ENCODE results near the gene TSPAN31.

DNA sequence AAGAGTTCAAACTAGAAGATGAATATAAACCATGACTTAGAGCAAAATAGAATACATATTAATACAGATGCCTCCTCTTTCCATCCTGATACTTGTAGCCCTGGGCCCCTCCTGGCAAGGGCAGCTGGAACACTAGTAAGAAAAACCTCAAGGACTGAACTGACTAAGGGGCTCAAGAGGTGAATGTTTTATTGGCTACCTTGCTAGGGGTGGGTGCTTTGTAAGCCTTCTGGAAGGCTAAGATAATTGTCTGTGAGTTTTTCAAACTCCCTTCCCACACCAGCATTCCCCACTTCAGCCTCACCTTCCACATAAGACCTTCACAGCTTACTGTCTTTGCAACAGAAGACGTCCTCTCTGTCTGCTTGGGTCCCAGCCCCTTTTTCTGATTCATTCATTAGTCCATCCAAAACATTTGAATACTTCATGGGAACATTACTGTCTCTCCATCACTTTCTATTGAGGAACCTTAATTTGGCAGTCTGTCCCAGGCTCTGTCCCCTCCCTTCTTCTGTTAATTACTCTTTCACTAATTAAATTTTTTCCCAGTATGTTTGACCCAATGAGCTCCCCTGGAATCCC lies 9.0 kb downstream of the TSPAN31 start:
- no peak for TF ChIP-seq POLR2A (IDR thresholded peaks at IDR 0.05)
- TF ChIP-seq, protein P1, sequence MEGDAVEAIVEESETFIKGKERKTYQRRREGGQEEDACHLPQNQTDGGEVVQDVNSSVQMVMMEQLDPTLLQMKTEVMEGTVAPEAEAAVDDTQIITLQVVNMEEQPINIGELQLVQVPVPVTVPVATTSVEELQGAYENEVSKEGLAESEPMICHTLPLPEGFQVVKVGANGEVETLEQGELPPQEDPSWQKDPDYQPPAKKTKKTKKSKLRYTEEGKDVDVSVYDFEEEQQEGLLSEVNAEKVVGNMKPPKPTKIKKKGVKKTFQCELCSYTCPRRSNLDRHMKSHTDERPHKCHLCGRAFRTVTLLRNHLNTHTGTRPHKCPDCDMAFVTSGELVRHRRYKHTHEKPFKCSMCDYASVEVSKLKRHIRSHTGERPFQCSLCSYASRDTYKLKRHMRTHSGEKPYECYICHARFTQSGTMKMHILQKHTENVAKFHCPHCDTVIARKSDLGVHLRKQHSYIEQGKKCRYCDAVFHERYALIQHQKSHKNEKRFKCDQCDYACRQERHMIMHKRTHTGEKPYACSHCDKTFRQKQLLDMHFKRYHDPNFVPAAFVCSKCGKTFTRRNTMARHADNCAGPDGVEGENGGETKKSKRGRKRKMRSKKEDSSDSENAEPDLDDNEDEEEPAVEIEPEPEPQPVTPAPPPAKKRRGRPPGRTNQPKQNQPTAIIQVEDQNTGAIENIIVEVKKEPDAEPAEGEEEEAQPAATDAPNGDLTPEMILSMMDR (IDR thresholded peaks at IDR 0.05) = no peak
